Measurements from ENCODE around the gene POMP.
"Not testable (repeated sequence)": the region's sequence is repeated elsewhere in the genome, so short reads cannot be mapped to it uniquely, and the experiment has no call there.

POMP gene

DNA sequence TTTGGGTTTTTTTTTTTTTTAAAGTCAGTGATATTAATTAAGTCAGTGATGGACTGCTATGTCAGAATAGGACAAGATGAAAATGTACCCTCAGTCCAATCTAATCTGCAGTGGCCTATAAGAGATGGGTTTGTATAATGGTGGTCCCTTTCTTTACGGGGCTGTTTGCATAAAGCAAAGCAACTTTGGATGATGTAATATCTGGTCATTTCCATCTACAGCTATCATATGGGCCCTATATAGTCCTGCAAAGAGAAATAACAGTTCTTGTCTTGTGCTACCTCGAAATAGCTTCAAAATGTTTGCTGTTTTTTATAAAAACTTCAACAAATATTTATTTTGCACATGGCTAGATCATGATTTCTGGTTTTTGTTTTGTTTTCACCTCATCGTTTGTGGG, 20.2 kb upstream of the POMP start:
- no peak for DNase-seq

DNA sequence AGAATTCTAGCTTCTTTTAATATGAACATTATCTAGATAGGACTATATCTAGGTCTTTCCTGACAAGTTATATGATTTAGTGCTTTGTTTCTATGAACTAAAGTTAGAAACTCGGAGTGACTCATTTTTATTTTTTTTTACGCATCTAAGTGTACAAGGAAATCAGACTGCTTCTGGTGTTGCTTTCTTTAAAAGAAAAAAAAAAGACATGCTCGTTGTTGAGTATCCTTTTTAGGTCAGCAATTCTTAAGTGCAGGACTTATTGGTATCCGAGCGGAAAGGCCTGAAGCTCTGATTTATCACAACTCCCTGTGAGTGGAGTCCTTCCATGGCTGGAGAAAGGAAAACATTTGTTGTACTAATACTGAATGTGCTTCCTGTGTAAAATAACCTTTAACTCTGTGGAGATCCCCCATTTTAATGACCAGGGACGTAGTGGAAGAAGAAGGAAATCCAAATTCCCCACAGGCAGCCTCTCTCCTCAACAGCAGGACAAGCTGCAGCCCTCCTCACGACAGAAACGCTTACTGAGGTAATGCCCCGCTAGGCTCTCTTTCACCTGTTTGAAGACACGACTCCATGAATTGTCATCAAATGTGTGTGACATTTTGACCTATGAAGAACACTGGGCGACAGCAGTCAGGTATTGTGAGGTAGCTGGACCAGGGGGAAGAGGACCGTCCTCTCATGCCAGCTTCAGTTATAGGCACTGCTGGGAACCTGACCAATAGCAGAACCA, 17.9 kb upstream of the POMP start:
- no peak for DNase-seq

DNA sequence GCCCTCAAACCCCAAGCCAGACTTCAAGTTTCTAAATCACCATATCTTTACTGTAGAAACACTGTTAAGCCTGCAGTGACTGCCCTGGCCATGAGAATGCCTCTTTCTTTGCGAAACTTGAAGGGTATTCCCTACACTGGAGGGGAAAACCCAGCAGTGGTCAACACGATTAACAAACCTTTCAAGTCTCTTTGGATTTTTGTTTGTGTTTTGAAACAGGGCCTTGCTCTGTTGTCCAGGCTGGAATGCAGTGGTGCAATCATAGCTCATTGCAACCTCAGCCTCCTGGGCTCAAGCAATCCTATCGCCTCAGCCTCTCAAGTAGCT, 17.4 kb upstream of the POMP start:
- DNase-seq, result no peak

DNA sequence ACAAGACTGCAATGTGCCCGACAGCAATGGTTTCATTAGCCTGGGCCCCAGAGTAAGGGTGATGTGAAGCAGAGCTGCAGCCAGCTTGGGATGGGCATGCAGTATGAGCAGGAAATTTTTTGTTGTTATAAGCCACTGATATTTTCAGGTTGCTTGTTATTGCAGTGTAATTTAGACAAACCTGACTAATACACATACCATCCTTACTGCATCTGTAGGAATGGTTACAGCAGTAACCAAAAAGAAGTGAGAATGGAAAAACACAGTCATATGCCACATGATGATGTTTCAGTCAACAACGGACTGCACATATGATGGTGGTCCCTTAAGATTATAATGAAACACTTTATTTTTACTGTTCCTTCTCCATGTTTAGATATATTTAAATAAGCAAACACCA, 8.6 kb upstream of the POMP start:
- no peak for DNase-seq

DNA sequence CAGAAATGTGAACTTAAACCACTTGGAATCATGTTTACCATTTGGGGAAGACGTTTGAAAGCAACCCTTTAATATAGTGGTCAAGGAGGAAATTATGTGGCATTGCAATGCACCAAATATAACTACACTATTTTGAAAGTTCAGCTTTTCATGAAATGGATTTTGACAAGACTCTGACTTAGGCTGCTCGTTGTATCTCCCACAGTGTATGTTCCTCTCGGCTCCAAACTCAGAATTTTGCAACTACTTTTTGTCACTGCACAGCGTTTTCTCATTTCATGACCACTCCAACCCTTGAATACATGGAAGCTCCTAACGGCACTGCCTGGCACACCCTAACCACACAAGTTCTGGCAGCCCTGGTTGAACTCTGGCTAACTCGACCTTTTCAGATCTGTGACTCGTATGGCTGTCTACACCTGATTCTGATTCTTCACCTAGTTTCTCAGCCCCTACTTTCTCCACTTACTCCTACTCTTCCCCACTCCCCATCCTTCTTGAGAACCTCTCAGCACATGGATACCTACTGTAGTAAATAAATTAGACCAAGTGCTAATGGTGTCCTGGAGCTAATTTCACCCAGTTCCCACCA, 7.0 kb upstream of the POMP start:
- DNase-seq, result no peak

DNA sequence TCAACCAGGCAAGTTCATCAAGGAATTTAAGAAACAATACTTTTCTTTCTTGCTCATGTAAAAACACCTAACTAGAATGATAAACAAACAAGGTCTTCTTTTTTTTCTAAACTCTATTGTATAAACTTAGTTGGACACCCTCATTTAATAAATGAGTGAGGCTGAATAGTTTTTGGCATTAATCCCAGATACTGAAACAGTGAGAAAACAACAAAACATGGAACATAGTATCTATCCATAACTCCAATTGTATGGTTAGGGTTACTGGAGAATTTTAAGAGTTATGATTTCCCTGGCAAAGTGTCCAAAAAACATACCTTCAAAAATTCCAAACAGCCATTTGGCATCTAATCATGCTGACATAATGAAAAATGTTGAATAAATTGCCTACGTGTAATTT, 5.8 kb upstream of the POMP start:
- DNase-seq, result no peak

DNA sequence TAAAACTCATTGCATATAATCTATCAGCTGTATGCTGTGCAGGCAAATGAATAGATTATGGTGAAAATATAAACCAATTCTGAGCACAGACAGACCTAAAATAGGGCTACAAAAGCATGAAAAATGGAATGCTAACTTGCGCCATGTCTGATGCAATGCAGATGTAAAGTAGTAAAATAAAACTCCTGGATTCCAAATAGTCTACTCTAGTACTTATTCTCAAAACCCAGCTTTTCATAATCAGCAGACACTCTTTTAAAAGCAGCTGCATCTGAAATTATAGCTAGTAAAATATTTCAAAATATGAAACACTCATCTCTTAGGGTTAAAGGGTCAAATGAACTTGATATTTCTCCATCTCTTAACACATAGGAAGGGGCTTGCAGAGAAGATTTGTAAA, 4.7 kb upstream of the POMP start:
- no peak for DNase-seq

DNA sequence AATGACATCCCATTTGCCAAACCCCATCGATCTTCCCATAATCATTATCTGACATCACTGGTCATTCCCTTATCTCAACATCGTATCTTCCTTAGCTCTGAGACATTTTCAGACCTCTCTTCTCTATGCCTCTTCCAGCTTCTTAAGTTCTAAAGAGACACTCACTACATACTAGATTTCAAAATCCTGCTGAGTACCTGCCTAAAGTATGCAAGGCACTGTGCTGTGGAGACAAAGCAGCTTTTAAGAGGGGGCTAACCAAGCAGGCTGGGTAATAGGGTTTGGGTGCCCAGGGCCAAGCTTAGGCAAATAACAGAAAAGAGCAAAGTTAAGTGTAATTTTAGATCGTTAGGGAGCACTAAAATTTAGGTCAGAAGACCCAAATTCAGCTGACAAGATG, 3.4 kb upstream of the POMP start:
- no peak for DNase-seq

DNA sequence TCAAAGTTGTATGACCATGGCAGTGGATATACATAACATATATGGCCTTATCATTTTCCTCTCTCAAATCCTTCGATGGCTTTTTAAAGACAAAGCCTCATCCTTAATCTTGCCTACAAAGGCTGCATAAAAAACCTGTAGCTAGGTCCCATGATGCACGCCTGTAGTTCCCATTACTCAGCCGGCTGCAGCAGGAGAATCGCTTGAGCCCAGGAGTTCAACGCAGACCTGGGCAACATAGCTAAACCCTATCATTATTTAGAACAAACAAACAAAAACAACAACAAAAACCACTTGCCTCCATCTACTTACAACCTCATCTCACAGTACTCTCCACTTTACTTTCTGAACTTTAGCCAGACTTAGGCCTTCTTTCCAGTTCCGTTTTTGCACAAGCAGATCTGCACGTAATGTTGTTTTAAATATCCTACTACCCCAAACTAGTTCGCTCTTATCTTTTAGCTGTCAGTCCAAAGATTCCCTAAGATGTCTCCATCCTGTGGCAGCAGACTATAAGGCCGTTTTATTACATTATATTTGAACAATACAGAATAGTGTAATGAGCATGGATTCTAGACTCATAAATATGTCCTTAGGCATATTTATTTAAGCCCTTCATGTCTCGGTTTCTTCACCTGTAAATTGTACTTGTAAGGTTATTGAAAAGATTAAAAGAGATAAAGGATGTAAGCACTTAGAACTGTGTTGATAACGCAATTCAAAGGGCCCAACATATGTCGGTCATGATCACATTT, 969 bp upstream of the POMP start:
- DNase-seq, result no peak

DNA sequence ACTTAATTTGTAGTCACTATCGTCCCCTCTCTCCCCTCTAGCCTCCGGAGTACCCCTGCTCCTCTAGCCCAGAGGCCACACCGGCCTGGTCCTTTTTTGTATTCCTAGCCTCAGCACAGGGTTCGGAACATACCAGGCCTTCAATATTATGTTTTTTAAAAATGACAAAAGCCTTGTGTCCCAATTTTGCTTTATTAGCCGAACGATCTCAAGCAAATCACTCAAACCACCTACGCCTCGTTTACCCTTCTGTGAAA, 463 bp upstream of the POMP start:
- no peak for DNase-seq

DNA sequence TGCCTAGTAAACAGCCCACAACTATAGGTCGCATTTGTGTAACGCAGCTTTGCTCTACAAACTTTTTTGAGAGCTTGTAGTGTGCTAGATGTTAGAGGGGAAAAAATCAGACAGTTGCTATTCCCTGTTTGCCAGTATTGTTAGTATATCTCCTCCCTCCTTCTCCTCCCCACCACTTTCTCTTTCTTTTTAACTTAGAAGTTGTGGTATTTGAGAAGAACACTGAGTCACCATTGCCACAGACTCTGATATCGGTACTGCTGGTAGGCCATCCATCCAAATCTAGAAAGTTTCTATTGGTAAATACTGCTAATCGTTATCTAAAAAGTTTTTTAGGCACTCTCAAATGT, 666 bp downstream of the POMP start:
- DNase-seq, result no peak

DNA sequence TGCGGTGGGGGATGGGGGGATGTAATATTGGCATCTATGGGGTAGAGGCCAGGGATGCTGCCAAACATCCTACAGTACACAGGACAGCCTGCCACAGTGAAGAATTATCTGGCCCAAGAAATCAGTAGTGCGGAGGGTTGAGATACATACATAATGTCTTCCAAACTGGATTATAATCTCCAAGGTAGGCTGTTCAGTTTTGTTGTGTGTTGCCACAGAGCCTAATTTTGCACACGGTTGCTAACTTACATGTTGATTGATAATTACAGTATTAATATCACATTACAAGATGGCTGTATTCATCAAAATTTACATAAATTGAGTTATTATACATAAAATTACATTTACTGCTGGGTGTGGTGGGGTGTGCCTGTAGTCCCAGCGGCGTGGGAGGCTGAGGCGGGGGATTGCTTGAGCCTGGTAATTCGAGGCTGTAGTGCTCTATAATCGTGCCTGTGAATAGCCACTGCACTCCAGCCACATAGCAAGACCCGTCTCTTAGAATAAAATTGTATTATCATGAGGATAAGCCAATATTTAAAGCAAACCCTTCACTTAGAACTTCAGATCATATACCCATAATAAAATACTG, 8.1 kb downstream of the POMP start:
- no peak for DNase-seq

DNA sequence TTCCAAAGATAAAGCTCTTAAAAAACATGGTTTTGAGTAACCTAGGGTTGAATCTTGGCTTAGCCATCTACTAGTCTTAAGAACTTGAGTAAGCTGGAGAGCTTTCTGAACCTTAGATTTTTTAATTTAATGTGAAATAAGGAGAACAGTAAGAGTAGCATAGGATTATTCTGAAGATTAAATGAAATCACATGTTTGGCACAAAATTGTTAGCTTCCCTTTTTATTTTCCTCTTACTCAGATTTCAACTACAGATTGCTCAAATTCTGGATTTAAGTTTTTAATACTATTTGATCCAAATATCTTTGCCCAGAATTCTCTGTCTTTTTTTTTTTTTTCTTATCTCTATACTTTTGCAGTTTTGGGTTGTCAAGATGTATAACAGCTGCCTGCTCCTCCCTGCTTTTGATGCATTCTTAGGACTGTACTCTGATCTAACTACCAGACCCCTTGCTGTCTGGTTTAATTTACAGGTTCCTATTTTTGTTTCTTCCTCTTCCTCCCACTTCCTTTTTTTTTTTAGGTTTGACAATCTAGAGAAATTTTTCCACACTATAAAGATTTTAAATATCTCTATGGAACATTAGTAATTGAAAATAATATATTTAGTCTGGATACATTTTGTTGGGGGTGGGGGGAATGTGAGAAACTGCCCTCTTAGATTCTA, 12.3 kb downstream of the POMP start:
- no peak for DNase-seq

DNA sequence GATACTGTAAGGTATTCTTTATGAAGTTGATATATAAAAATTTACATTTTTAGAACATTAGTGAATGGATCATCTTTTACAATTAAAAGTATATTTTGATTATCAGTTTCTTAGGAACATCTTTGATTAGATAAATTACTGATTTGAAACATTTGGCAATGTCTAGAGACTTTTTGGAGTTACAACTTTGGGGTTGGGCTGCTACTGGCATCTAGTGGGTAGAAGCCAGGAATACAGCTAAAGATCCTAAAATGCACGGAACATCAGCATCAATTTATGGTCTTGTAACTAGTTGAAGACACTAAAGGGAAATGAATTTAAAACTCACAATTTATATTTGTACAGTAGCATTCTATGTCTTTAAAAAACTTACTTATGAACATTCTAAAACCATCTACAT, 19.9 kb downstream of the POMP start:
- no peak for DNase-seq

DNA sequence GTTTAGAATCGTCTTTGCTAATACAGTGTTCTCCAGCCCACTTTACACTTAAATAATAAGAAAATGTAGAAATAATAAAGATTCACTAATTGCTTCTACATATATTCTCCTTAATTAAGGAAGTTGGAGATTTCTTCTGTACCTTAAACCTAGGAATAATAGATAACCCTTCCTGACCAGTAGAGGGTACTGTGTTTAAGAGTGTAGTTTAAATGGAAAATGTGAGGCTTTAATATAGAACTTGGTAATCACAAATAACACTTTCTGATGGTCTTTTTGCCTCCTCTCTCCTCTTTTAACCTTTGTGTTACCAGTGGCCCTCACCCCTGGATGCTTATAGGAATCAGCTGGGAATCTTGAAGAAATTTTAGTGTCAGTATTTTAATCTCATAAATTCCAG, 20.7 kb downstream of the POMP start:
- DNase-seq, result no peak

DNA sequence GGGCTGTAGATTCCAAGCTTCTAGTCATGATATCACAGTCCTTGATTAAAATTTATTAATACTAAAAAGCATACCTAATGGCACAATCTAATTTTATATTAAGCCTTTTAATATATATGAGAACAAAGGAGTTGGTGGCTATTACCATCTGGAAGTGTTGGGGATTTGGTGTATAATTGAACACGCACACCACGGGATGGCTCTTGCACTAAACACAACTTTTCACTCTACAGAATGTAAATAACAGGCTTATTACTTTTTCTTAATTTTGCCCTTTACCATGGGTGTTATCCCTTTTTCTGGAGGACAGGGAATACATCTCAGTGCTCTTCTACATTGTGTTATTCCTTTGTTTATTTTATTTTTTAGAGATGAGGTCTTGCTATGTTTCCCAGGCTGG, 21.6 kb downstream of the POMP start:
- DNase-seq, result no peak

DNA sequence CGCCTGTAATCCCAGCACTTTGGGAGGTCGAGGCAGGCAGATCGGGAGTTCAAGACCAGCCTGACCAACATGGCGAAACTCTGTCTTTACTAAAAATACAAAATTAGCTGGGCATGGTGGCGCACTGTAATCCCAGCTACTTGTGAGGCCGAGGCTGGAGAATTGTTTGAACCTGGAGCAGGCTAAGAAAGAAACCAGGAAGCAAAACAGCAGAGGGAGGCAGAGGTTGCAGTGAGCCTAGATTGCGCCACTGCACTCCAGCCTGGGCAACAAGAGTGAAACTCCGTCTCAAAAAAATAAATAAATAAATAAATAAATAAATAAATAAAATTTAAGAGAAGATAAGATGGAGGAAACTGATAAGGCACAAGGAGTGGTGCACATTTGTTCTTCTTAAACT, 24.2 kb downstream of the POMP start:
- not testable (repeated sequence) for DNase-seq

DNA sequence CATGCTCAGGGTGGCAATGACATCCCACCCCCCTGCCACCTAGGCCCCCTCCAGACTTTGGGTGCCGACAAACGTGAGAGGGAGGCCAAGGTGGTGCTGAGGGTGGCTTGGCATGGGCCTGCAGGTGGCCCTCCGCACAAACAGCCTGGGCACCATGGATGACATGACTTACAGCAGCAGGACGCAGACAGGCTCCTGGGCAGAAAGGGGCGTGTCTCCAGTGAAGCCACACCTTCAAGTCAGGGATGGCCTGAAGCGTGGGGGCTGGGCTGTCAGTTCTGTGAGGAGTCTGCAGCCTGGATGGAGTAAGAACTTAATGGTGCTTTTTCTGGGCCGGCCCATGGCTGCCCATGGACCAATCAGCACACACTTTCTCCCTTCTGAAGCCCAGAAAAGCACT, 25.3 kb downstream of the POMP start:
- no peak for DNase-seq

DNA sequence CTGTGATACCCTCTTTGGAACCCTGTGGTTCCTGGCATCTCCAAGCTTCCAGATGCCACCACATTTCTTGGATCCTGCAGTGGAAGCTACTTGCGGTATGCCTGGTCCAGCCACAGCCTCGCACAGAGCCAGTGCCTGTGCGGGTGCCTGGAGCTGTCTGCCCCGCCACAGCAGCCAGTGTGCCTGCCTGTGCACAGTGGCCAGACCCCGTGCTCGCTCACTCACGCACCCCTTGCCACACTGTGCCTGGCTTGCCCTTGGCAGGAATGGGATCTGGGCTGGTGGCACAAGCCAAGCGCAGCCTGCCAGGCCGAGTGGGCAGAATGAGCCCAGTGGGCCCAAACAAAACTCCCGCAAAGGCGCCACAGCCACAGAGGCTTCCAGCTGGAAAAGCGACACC, 26.2 kb downstream of the POMP start:
- no peak for DNase-seq

DNA sequence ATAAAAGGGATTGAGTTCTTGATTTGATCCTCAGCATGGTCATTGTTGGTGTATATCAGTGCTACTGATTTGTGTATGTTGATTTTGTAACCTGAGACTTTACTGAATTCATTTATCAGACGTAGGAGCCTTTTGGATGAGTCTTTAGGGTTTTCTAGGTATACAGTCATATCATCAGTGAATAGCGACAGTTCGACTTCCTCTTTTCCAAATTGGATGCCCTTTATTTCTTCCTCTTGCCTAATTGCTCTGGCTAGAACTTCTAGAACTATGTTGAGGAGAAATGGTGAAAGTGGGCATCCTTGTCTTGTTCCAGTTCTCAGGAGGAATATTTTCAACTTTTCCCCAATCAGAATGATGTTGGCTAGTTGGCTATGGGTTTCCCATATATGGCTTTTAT, 27.0 kb downstream of the POMP start:
- no peak for DNase-seq

DNA sequence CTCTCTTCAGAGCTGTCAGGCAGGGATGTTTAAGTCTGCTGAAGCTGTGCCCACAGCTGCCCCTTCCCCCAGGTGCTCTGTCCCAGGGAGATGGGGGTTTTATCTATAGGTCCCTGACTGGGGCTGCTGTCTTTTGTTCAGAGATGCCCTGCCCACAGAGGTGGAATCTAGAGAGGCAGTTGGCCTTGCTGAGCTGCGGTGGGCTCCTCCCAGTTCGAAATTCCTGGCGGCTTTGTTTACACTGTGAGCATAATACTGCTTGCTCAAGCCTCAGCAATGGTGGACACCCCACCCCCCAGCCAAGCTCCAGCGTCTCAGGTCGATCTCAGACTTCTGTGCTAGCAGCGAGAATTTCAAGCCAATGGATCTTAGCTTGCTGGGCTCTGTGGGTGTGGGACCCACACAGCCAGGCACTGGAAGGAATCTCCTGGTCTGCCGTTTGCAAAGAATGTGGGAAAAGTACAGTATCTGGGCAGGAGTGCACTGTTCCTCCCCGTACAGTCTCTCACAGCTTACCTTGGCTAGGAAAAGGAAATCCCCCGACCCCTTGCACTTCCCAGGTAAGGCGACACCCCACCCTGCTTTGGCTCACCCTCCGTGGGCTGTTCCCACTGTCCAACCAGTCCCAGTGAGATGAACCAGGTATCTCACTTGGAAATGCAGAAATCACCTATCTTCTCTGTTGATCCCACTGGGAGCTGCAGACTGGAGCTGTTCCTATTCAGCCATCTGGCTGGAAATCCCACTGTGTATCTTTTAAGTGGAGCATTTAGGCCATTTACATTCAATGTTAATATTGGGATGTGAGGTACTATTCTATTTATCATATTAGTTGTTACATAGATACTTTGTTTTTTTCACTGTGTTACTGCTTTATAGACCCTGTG, 34.9 kb downstream of the POMP start:
- not testable (repeated sequence) for DNase-seq

DNA sequence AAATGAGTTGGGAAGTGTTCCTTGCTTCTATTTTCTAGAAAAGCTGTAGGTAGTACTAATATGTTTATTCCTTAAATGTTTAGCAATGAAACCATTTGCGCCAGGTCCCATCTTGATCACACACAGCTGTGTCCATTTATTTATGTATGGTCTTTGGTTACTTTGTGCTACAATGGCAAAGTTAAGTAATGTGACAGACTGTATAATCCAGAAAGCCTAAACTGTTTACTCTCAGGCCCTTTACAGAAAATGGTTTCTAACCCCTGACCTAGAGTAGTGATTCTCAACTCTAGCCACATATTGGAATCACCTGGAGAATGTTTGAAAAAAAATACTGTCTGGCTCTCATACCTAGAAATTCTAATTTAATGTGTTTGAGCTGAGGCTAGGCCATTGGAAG, 38.5 kb downstream of the POMP start:
- no peak for DNase-seq

DNA sequence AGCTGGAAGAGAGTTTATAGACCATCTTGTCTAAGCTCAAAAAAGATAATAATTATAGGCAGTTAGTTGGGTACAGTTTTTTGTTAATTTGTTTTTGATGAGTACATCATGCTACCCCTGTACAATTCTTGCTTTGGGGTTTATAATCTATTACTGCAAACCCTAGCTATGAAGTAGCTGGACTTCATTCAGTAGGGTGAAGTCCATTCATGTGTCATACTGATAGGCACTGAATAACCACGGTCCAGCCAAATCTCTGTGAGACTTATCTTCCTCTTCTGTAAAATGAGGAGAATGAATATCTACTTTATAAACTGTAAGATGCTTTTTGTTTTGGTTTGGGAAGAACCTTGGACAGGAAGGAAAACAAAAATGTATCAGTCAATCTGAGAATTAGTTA, 40.3 kb downstream of the POMP start:
- DNase-seq, result no peak

Data from NCI-H187 treated with DMSO at 0.1 percent for 48 hours (cell line).